Inflammatory macrophage treated with lipopolysaccharide for 4 hours (primary cell): ENCODE data around the gene SNAPC3.
"Not testable (repeated sequence)": the region's sequence is repeated elsewhere in the genome, so short reads cannot be mapped to it uniquely, and the experiment has no call there.

ENCODE experiments used
- DNase-seq: peaks from one replicate; pipeline ENCODE4 v3.0.0-alpha.2; 2020

SNAPC3 gene

GRCh38 chr9:15426019-15426418 lies 3.3 kb downstream of the SNAPC3 start:
- peak; percentile 28 for DNase-seq

GRCh38 chr9:15427702-15428101 lies 5.0 kb downstream of the SNAPC3 start:
- DNase-seq: not testable (repeated sequence)

GRCh38 chr9:15430920-15431844 lies 8.5 kb downstream of the SNAPC3 start:
- peak; percentile 47 for DNase-seq

- DNase-seq: peak; percentile 68
Observed at GRCh38 chr9:15433191-15433590, 10.5 kb downstream of the SNAPC3 start.

- DNase-seq: no peak
Observed at GRCh38 chr9:15433661-15434060, 11.0 kb downstream of the SNAPC3 start.

GRCh38 chr9:15438891-15439290 lies 16.2 kb downstream of the SNAPC3 start:
- no peak for DNase-seq

GRCh38 chr9:15441841-15442240 lies 19.2 kb downstream of the SNAPC3 start:
- DNase-seq: not testable (repeated sequence)

GRCh38 chr9:15442264-15442663 lies 19.6 kb downstream of the SNAPC3 start:
- DNase-seq: not testable (repeated sequence)

GRCh38 chr9:15444141-15444540 lies 21.5 kb downstream of the SNAPC3 start:
- no peak for DNase-seq

DNA sequence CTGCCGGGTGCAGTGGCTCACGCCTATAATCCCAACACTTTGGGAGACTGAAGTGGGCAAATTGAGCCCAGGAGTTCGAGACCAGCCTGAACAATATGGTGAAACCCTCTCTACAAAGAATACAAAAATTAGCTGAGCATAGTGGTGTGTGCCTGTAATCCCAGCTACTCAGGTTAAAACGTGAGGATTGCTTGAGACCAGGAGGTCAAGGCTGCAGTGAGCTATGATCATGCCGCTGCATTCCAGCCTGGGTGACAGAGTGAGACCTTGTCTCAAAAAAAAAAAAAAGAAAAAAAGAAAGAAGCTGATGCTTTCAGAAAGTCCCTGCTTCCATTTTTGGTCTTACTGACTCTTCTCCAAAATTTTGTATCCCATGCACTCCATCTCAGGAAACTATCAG lies 31.3 kb downstream of the SNAPC3 start:
- no peak for DNase-seq

DNA sequence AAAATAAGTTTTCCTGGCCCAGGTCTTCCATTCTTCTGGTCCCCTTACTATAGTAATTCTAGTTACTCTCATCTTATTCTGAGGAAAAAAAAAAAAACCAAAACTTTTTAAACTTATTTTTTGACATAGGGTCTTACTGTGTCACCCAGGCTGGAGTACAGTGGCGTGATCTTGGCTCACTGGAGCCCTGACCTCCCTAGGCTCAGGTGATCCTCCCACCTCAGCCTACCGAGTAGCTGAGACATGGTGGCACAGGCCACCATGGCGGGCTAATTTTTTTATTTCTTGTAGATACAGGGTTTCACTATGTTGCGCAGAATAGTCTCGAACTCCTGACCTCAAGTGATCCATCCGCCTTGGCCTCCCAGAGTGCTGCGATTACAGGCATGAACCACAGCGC lies 38.4 kb downstream of the SNAPC3 start:
- no peak for DNase-seq

DNA sequence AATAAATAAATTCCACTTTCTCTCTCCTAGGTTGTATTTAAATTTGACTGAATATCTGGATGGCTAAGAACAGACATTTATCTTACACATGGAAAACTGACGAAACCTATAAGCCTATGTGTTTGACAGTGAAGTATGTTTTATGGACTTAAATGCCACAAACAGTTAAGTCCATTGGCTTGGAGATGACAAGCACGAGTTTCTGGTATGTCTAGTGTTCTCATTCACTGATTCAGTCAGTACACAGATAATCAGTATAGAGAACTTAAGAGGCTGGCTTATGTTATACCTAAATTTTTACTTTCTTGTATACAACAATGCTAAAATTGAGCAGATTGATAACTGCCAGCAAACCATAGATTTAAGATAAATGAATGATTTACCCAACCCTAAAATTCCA lies 38.9 kb downstream of the SNAPC3 start:
- no peak for DNase-seq

DNA sequence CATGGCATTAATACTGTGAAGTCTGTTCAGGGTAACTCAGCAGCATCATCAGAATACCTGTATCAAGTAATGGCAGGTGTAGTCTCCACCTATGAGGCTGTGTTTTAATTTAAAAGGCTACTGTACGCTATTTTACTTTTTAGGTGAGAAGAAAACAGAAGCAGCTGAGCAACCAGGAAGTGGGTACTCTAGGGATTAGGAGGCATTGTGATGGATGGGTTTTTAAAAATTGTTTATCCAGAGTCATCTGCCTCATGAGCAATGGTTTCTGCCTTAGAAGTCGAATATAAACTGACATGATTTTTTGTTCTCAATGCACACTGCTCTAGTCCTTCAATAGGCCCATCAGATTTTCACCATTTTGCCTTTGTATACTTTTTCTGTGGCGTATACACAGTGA lies 45.5 kb downstream of the SNAPC3 start:
- DNase-seq: no peak

- no peak for DNase-seq
Observed at GRCh38 chr9:15469406-15469805, 46.7 kb downstream of the SNAPC3 start.

- DNase-seq: no peak
Observed at GRCh38 chr9:15469862-15470261, 47.2 kb downstream of the SNAPC3 start.

- no peak for DNase-seq
Observed at GRCh38 chr9:15475923-15476536, 53.4 kb downstream of the SNAPC3 start.

DNA sequence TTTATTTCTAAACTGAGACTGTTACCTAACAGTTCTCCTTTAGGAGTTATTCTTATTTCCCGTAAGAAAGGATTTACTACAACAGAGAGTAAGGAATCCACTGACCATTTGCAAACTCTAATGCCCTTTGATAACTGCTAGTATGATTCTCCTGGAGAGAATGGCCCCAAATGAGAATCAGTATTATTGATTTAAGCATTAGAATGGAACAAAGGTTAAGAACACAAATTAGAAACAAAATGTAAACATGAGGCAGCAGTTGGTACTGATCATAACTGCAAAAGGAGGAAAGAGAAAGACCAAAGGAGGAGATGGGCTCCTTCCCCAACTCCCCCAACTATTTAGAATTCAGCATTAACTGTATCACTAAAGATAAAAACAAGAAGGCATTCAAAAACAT lies 57.4 kb downstream of the SNAPC3 start:
- no peak for DNase-seq

DNA sequence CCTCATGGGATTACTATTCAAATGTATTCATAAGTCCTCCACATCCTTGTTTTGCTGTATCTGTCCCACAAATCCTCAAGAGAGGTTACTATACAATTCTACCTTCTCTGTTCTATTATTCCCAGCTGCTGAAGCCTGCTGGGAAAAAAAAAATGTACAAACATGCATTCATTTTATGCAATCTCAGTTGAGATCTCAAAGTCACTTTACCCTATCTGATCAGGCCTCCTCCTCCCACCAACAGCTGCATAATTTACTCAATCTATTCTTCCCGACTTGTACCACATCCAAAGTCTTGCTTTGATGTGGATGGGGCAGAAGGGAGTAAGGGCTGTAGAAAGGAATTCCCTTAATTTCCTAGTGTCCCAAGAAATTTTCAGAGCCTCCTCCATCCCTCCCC lies 59.5 kb downstream of the SNAPC3 start:
- no peak for DNase-seq

DNA sequence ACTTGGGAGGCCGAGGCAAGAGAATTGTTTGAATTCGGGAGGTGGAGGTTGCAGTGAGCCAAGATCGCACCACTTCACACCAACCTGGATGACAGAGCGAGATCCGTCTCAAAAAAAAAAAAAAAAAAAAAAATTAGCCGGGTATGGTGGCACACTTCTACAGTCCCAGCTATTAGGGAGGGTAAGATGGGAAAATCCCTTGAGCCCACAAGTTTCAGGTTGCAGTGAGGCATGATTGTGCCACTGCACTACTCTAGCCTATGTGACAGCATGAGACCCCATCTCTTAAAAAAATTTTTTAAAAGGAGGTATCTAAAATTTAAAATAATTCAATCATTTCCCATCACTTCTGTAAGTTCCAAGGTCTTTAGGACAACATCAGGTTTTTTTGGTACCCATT lies 62.1 kb downstream of the SNAPC3 start:
- no peak for DNase-seq

GRCh38 chr9:15485836-15486666 lies 63.4 kb downstream of the SNAPC3 start:
- no peak for DNase-seq

- DNase-seq: no peak
Observed at GRCh38 chr9:15491950-15492349, 69.3 kb downstream of the SNAPC3 start.

DNA sequence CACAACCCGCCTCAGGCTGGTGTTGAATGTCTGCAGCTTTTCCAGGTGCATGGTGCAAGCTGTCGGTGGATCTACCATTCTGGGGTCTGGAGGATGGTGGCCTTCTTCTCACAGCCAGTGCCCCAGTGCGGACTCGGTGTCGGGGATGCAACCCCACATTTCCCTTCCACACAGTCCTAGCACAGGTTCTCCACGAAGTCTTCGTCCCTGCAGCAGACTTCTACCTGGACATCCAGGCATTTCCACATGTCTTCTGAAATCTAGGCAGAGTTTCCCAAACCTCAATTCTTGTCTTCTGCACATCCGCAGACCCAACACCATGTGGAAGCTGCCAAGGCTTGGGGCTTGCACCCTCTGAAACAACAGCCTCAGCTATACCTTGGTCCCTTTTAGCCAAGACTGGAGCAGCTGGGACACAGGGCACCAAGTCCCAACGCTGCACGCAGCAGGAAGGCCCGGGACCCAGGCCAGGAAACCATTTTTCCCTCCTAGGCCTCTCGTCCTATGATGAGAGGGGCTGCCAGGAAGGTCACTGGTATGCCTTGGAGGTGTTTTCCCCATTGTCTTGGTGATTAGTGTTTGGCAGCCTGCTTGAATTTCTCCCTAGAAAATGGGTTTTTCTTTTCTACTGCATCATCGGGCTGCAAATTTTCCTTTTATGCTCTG lies 69.9 kb downstream of the SNAPC3 start:
- no peak for DNase-seq
